SU-DHL-6 (cell line): ENCODE data around the gene U2AF1L4.

Experiments
- EZH2phosphoT487 ChIP-seq: fragments of 200-600 bp; sonication (generic), shearing (Covaris generic); conservative IDR thresholded peaks from 2 replicates; pipeline ENCODE4 v1.6.1; 2018; ENCODE audit warnings: mild to moderate bottlenecking, antibody characterized with exemption, low read length, moderate library complexity, mixed read lengths
- TF ChIP-seq, protein P1 (sequence below): fragments of 200-600 bp; sonication (generic); IDR thresholded peaks from one replicate; pipeline ENCODE4 v1.5.1; 2017; ENCODE audit warnings: antibody characterized with exemption, mild to moderate bottlenecking, low read length, moderate library complexity; ENCODE audit not compliant: insufficient read depth, poor library complexity, severe bottlenecking

DNA sequence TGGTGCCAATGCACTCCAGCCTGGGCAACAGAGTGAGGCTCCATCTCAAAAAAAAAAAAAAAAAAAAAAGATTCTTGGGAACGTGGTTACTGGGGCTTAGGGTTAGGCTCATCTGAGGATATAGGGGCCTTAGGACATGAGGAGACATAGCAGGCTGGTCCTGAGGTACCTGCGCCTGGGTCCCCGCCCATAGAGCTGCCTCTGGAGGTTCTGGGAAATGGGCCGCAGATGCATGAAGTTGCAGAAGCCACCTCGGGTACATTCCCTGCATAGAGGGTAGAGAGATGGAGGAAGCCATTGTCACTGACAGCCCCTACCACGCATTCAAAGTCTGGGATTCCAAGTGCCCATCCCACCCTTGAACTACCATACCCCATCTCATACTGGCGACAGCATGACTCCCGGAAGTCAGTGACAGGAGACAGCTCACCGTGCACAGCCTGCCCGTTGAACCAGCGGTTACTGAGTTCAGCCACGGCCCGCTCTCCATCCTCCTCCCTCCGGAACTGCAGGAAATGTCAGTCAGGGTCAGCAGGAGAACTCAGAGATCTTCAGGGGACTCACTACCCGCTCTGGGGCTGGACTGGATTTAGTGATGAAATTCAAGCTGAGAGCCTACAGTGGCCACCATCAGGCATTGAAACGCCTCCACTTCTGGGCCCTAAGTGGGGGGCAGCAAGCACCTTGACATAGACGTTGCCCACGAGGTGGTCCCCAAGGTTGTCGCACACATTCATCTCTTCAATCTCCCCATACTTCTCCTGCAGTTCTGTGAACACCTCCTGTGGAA is 1.4 kb downstream of the U2AF1L4 start:
- TF ChIP-seq, protein P1, sequence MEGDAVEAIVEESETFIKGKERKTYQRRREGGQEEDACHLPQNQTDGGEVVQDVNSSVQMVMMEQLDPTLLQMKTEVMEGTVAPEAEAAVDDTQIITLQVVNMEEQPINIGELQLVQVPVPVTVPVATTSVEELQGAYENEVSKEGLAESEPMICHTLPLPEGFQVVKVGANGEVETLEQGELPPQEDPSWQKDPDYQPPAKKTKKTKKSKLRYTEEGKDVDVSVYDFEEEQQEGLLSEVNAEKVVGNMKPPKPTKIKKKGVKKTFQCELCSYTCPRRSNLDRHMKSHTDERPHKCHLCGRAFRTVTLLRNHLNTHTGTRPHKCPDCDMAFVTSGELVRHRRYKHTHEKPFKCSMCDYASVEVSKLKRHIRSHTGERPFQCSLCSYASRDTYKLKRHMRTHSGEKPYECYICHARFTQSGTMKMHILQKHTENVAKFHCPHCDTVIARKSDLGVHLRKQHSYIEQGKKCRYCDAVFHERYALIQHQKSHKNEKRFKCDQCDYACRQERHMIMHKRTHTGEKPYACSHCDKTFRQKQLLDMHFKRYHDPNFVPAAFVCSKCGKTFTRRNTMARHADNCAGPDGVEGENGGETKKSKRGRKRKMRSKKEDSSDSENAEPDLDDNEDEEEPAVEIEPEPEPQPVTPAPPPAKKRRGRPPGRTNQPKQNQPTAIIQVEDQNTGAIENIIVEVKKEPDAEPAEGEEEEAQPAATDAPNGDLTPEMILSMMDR: no peak
- TF ChIP-seq EZH2phosphoT487: no peak
